HG03565 (cell line): ENCODE results near the gene CETP.
A peak's percentile ranks its signal among the peaks of the same experiment; 100 is the strongest.
"Not testable (repeated sequence)": the region's sequence is repeated elsewhere in the genome, so short reads cannot be mapped to it uniquely, and the experiment has no call there.

ENCODE experiments used
- ATAC-seq: cut with Tn5 transposase; IDR thresholded peaks from one replicate; pipeline ENCODE4 v1.9.1; 2021; ENCODE audit warnings: mild to moderate bottlenecking, moderate library complexity; ENCODE audit not compliant: unreplicated experiment

The CETP gene

GRCh38 chr16:56933828-56934598, 27.7 kb upstream of the CETP start:
- ATAC-seq = no peak

- not testable (repeated sequence) for ATAC-seq
These were observed 27.1 kb upstream of the CETP start for GRCh38 chr16:56934599-56935145.

- no peak for ATAC-seq
These were observed 26.5 kb upstream of the CETP start for GRCh38 chr16:56935201-56935600.

GRCh38 chr16:56936491-56936890, 25.3 kb upstream of the CETP start:
- ATAC-seq = no peak

- ATAC-seq = no peak
These were observed 24.8 kb upstream of the CETP start for GRCh38 chr16:56936950-56937349.

GRCh38 chr16:56938664-56939513, 22.9 kb upstream of the CETP start:
- no peak for ATAC-seq

- ATAC-seq = no peak
These were observed 21.9 kb upstream of the CETP start for GRCh38 chr16:56939801-56940200.

- no peak for ATAC-seq
These were observed 20.7 kb upstream of the CETP start for GRCh38 chr16:56941092-56941491.

GRCh38 chr16:56941856-56942331, 19.9 kb upstream of the CETP start:
- ATAC-seq = no peak

- no peak for ATAC-seq
These were observed 17.9 kb upstream of the CETP start for GRCh38 chr16:56943761-56944375.

GRCh38 chr16:56944954-56945839, 16.6 kb upstream of the CETP start:
- no peak for ATAC-seq

GRCh38 chr16:56945847-56946527, 15.8 kb upstream of the CETP start:
- no peak for ATAC-seq

- no peak for ATAC-seq
These were observed 14.8 kb upstream of the CETP start for GRCh38 chr16:56946767-56947603.

GRCh38 chr16:56947604-56947995, 14.2 kb upstream of the CETP start:
- no peak for ATAC-seq

GRCh38 chr16:56948234-56948633, 13.5 kb upstream of the CETP start:
- no peak for ATAC-seq

GRCh38 chr16:56950051-56950450, 11.7 kb upstream of the CETP start:
- ATAC-seq = no peak

- no peak for ATAC-seq
These were observed 11.3 kb upstream of the CETP start for GRCh38 chr16:56950455-56950854.

- ATAC-seq = peak; percentile 47
These were observed 10.6 kb upstream of the CETP start for GRCh38 chr16:56950881-56951771.
